ENCODE data around the gene DTNB.
A peak's percentile ranks its signal among the peaks of the same experiment; 100 is the strongest.

DNA sequence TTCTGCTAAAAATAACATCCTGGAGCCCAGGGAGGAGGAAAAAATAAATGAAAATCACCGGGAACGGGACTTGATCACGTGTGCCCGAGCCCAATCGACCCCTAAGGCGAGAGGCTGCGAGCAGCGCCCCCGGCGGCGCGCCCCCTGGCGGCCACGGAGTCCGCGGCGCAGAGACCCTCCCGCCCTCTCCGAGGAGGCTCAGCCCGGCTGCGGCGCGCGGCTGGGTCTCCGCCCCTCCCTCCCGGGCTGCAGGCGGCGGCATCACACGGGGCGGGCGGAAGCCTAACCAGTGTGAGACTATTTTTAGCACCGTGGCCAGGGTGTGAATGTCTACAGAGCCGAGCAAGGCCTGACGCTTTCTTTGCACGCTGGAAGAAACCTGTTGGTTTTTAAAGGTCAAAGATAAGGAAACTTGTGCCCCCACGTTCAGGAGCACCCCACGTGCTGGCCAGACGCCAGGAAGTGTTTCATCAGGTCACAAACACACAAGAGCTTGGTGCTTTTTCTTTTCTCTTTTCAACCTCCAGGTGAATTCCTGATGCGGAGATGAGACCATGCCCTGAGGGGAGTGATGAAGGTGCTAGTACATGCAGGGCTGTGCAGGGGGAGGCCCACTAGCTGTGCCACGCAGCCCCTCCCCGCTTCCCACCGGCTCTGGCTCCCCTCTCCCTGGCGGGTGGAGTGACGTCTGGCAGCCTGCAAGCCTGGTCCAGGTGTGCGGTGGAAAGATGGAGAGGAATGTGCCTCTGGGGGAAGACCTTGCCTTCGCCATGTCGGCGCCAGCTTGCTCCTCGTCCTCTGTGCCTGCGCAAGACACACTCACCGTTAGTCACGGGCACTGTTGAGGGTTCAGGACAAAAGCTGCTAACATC is 296.4 kb downstream of the DTNB start:
- TF ChIP-seq, protein P1, sequence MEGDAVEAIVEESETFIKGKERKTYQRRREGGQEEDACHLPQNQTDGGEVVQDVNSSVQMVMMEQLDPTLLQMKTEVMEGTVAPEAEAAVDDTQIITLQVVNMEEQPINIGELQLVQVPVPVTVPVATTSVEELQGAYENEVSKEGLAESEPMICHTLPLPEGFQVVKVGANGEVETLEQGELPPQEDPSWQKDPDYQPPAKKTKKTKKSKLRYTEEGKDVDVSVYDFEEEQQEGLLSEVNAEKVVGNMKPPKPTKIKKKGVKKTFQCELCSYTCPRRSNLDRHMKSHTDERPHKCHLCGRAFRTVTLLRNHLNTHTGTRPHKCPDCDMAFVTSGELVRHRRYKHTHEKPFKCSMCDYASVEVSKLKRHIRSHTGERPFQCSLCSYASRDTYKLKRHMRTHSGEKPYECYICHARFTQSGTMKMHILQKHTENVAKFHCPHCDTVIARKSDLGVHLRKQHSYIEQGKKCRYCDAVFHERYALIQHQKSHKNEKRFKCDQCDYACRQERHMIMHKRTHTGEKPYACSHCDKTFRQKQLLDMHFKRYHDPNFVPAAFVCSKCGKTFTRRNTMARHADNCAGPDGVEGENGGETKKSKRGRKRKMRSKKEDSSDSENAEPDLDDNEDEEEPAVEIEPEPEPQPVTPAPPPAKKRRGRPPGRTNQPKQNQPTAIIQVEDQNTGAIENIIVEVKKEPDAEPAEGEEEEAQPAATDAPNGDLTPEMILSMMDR (IDR thresholded peaks at IDR 0.05; ENCODE audit: insufficient read depth, low read length) = peak; percentile 60
- TF ChIP-seq REST (IDR thresholded peaks at IDR 0.05; ENCODE audit: insufficient replicate concordance, low read depth) (no peak), POLR2AphosphoS5 (IDR thresholded peaks at IDR 0.05; ENCODE audit: low read depth) (peak; percentile 58)
